Keratinocyte (primary cell): ENCODE measurements around the gene ZNF732. TPM values are rescaled to one million over a fixed set of nuclear protein-coding genes. Genes with fewer than 3 reads are reported as not detected.

Source experiments
- DNase-seq: peaks from one replicate; pipeline ENCODE4 v3.0.0-alpha.2; 2011; ENCODE audit warnings: low read depth, missing footprints, low spot score
- FAIRE-seq: peaks from 2 replicates; lab custom pipeline; 2011; peaks lifted over from hg19 to GRCh38; lab: Jason Lieb, UNC
- H2AFZ ChIP-seq: 2 replicates; pipeline ENCODE4 v1.6.0; 2012; ENCODE audit warnings: low read length, control low read depth, inconsistent platforms; ENCODE audit not compliant: control insufficient read depth
- H3K27ac ChIP-seq: 2 replicates; pipeline ENCODE4 v1.5.1; 2011; ENCODE audit warnings: low read length; ENCODE audit not compliant: control insufficient read depth, insufficient read depth
- H3K27me3 ChIP-seq: 3 replicates; pipeline ENCODE4 v1.6.0; 2011; ENCODE audit warnings: low read length; ENCODE audit not compliant: control insufficient read depth, insufficient read depth; ENCODE audit errors: extremely low read depth
- H3K36me3 ChIP-seq, 2 experiments: 2 replicates in 1 of 2; 3 replicates in 1 of 2; pipeline ENCODE4 v1.5.1; 2011; ENCODE audit warnings: low read length in 2 of 2, mild to moderate bottlenecking in 1 of 2; ENCODE audit not compliant: control insufficient read depth in 2 of 2, insufficient read depth in 2 of 2; ENCODE audit errors: extremely low read depth in 1 of 2
- H3K4me1 ChIP-seq: 3 replicates; pipeline ENCODE4 v1.5.1; 2011; ENCODE audit warnings: low read length; ENCODE audit not compliant: control insufficient read depth, insufficient read depth; ENCODE audit errors: extremely low read depth
- H3K4me2 ChIP-seq: 3 replicates; pipeline ENCODE4 v1.6.0; 2011; ENCODE audit warnings: low read depth, low read length; ENCODE audit not compliant: control insufficient read depth, insufficient read depth; ENCODE audit errors: extremely low read depth
- H3K4me3 ChIP-seq, 3 experiments: fragments of 200-600 bp in 1 of 3; sonication (generic) in 1 of 3; 2 replicates in 2 of 3; 3 replicates in 1 of 3; pipeline ENCODE4 v1.5.1; 2011 to 2016; ENCODE audit warnings: low read length in 3 of 3, mild to moderate bottlenecking in 3 of 3, control low read depth in 2 of 3, inconsistent platforms in 1 of 3, low read depth in 1 of 3, mixed read lengths in 1 of 3, mixed run types in 1 of 3, moderate library complexity in 1 of 3; ENCODE audit not compliant: control insufficient read depth in 2 of 3, insufficient read depth in 2 of 3; ENCODE audit errors: extremely low read depth in 1 of 3
- H3K79me2 ChIP-seq: 2 replicates; pipeline ENCODE4 v1.6.0; 2012; ENCODE audit warnings: low read length; ENCODE audit not compliant: control insufficient read depth, insufficient read depth
- H3K9ac ChIP-seq: 3 replicates; pipeline ENCODE4 v1.6.0; 2011; ENCODE audit warnings: low read length; ENCODE audit not compliant: control insufficient read depth, insufficient read depth; ENCODE audit errors: extremely low read depth
- H3K9me1 ChIP-seq: 3 replicates; pipeline ENCODE4 v1.6.0; 2011; ENCODE audit warnings: low read length; ENCODE audit not compliant: control insufficient read depth, insufficient read depth; ENCODE audit errors: extremely low read depth
- H3K9me3 ChIP-seq: 2 replicates; pipeline ENCODE4 v1.5.1; 2012; ENCODE audit warnings: low read depth, low read length; ENCODE audit not compliant: control insufficient read depth
- H4K20me1 ChIP-seq: 3 replicates; pipeline ENCODE4 v1.6.0; 2011; ENCODE audit warnings: low read length; ENCODE audit not compliant: control insufficient read depth, insufficient read depth; ENCODE audit errors: extremely low read depth
- CTCF ChIP-seq, 3 experiments: IDR thresholded peaks in 1 of 3; conservative IDR thresholded peaks in 1 of 3; optimal IDR thresholded peaks in 1 of 3; 2 replicates in 2 of 3; 3 replicates in 1 of 3; pipeline versions ENCODE3 to v1.5.1; 2011; ENCODE audit warnings: low read length in 3 of 3, mild to moderate bottlenecking in 3 of 3, moderate library complexity in 2 of 3, control low read depth in 1 of 3, inconsistent platforms in 1 of 3; ENCODE audit not compliant: insufficient read depth in 2 of 3; ENCODE audit errors: extremely low read depth in 1 of 3
- EZH2 ChIP-seq: IDR thresholded peaks from one replicate; pipeline ENCODE4 v1.6.1; 2012; ENCODE audit warnings: inconsistent platforms, mild to moderate bottlenecking, low read length, moderate library complexity
- dilution Hi-C: fragments of 300-500 bp; cut with MboI; formaldehyde crosslinking; loops from one replicate; pipeline ENCODE4 v1.7.0; 2020; ENCODE audit warnings: low sequenced_read_pairs; ENCODE audit not compliant: extremely low pct_ligation_motif_present
- polyA minus RNA-seq, 3 experiments: library from RNA; depleted of rRNA, polyadenylated mRNA; stranded (reverse); fragments of >200 nt; gene quantifications; 1 replicate in 1 of 3; 2 replicates in 1 of 3; 3 replicates in 1 of 3; pipeline ENCODE4 v1.2.3, GENCODE V29; 2011
- polyA plus RNA-seq, 5 experiments: library from polyadenylated mRNA; depleted of rRNA in 3 of 5; stranded (reverse) in 3 of 5; stranded (forward) in 1 of 5; unstranded in 1 of 5; fragments of >200 nt; gene quantifications; 1 replicate in 1 of 5; 2 replicates in 3 of 5; 3 replicates in 1 of 5; pipeline versions ENCODE4 v1.2.1 to v1.2.3, GENCODE V29; 2011 to 2012; ENCODE audit warnings: missing spikeins in 2 of 5, low read depth in 1 of 5, low replicate concordance in 1 of 5

The ZNF732 gene
- 0.40 to 1.2 TPM (median 0.51 TPM) in 3 replicates for polyA plus RNA-seq
- polyA plus RNA-seq (2011; ENCODE audit: low read depth), result not detected
- polyA plus RNA-seq (2011; cell fraction: cytosol; rRNA removed), result 0.16 and 0.28 TPM in 2 replicates
- 1.2 TPM in 2 replicates for polyA plus RNA-seq (2011; cell fraction: nucleus; rRNA removed)
- 0.48 and 0.74 TPM in 2 replicates for polyA plus RNA-seq (2012; ENCODE audit: low replicate concordance)
- 0.30 to 2.2 TPM in 2 of 3 replicates, not detected in the other for polyA minus RNA-seq
- 0.96 TPM for polyA minus RNA-seq (2011; cell fraction: cytosol; rRNA and poly(A)+ RNA removed)
- polyA minus RNA-seq (2011; cell fraction: nucleus; rRNA and poly(A)+ RNA removed), result 0.53 and 2.7 TPM in 2 replicates

- Histone ChIP-seq H3K9ac (peak within 1 kb of the TSS; percentile 83), H3K4me1 (peaks cover 6% of the 10 kb centered on the region), H2AFZ (peak within 1 kb of the TSS; percentile 94), H3K36me3 (no peaks in the 10 kb centered on the region), H3K4me2 (peak within 1 kb of the TSS; percentile 74), H3K79me2 (peaks cover 35% of the 10 kb centered on the region), H3K9me3 (no peaks in the 10 kb centered on the region), H4K20me1 (no peaks in the 10 kb centered on the region), H3K27ac (peak within 1 kb of the TSS; percentile 71), H3K4me3 (peak within 1 kb of the TSS; percentile 54 to 84 (median 79)), H3K27me3 (no peaks in the 10 kb centered on the region), H3K9me1 (no peaks in the 10 kb centered on the region)
- dilution Hi-C loops, result no loop called here
- DNase-seq, result peak; percentile 80
- peak; percentile 96 for FAIRE-seq
- TF ChIP-seq CTCF (optimal IDR thresholded peaks at IDR 0.05 in 1 of 3, IDR thresholded peaks at IDR 0.05 in 1 of 3, conservative IDR thresholded peaks at IDR 0.05 in 1 of 3; ENCODE audit: extremely low read depth in 1 of 3, insufficient read depth in 2 of 3, low read length in 3 of 3), result no peak
- TF ChIP-seq EZH2, result no peak
Observed at GRCh38 chr4:304969-305680, at the start of gene ZNF732. ZNF732 (minus strand) TSS chr4:305474; CDS start chr4:305310, 164 bp downstream.

- TF ChIP-seq EZH2, result no peak
- peak in 2 of 3 experiments; percentile 13 to 19 for TF ChIP-seq CTCF (optimal IDR thresholded peaks at IDR 0.05 in 1 of 3, IDR thresholded peaks at IDR 0.05 in 1 of 3, conservative IDR thresholded peaks at IDR 0.05 in 1 of 3; ENCODE audit: extremely low read depth in 1 of 3, insufficient read depth in 2 of 3, low read length in 3 of 3)
- Histone ChIP-seq H3K4me1 (peaks cover 9% of the 10 kb centered on the region), H3K36me3 (peaks cover 0 to 4% of the 10 kb centered on the region in 2 experiments), H3K79me2 (peaks cover 43% of the 10 kb centered on the region), H3K27me3 (no peaks in the 10 kb centered on the region), H3K9me3 (peaks cover 5% of the 10 kb centered on the region), H2AFZ (no peak overlapping the region), H3K9ac (no peak overlapping the region), H4K20me1 (no peaks in the 10 kb centered on the region), H3K27ac (no peak overlapping the region), H3K4me3 (no peak overlapping the region), H3K9me1 (no peaks in the 10 kb centered on the region), H3K4me2 (no peak overlapping the region)
- DNase-seq (no peak), FAIRE-seq (no peak)
- dilution Hi-C loops, result no loop called here
Observed at GRCh38 chr4:340011-340410, 34.7 kb upstream of the ZNF732 start.
